Measurements from ENCODE around the gene CRYBG2. TPM values are rescaled to one million over a fixed set of nuclear protein-coding genes. Genes with fewer than 3 reads are reported as not detected.
A peak's percentile ranks its signal among the peaks of the same experiment; 100 is the strongest.

Gene CRYBG2
- total RNA-seq, 6 experiments from 2014 or later, result 0.81 to 1.9 (median 1.7) TPM; not detected in 3

DNA sequence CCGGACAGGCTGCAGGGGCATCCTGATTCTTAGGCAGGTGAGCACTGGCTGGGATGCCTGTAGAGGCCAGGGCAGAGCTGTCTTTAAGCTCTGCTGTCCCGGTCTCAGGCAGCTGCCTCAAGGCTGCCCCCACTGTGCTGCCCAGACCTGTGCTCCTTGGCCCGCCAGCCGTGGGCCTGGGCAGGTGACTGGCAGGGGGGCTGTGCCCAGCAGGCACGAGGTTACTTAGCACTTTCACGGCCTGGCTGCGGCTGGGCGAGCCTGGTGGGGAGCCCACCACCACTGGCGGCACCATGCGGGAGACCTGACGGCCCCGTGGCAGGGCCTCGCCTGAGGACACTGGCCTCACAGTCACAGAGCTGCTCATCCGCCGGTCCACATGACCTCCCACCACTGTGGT lies 8.2 kb downstream of the CRYBG2 start:
- Histone ChIP-seq H3K4me3 (no peak overlapping the region), H3K9me3 (no peaks in the 10 kb centered on the region), H3K27me3 (no peaks in the 10 kb centered on the region), H3K4me1 (peaks cover 0 to 2% (median 0%) of the 10 kb centered on the region in 4 donors), H3K36me3 (no peaks in the 10 kb centered on the region), H3K27ac (no peak overlapping the region)
- no CpG with 5 or more reads among the region's 15 CpGs for WGBS (ENCODE audit: insufficient coverage, low coverage, low lambda C conversion rate, missing lambda C conversion rate)
- TF ChIP-seq, protein P1, sequence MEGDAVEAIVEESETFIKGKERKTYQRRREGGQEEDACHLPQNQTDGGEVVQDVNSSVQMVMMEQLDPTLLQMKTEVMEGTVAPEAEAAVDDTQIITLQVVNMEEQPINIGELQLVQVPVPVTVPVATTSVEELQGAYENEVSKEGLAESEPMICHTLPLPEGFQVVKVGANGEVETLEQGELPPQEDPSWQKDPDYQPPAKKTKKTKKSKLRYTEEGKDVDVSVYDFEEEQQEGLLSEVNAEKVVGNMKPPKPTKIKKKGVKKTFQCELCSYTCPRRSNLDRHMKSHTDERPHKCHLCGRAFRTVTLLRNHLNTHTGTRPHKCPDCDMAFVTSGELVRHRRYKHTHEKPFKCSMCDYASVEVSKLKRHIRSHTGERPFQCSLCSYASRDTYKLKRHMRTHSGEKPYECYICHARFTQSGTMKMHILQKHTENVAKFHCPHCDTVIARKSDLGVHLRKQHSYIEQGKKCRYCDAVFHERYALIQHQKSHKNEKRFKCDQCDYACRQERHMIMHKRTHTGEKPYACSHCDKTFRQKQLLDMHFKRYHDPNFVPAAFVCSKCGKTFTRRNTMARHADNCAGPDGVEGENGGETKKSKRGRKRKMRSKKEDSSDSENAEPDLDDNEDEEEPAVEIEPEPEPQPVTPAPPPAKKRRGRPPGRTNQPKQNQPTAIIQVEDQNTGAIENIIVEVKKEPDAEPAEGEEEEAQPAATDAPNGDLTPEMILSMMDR (IDR thresholded peaks at IDR 0.05), result no peak
- no peak for TF ChIP-seq POLR2A (IDR thresholded peaks at IDR 0.05)
- intact Hi-C loops (cut with DNase I), result no loop called here
- ATAC-seq (peak in 1 of 4 donors; percentile 9), DNase-seq (no peak)

DNA sequence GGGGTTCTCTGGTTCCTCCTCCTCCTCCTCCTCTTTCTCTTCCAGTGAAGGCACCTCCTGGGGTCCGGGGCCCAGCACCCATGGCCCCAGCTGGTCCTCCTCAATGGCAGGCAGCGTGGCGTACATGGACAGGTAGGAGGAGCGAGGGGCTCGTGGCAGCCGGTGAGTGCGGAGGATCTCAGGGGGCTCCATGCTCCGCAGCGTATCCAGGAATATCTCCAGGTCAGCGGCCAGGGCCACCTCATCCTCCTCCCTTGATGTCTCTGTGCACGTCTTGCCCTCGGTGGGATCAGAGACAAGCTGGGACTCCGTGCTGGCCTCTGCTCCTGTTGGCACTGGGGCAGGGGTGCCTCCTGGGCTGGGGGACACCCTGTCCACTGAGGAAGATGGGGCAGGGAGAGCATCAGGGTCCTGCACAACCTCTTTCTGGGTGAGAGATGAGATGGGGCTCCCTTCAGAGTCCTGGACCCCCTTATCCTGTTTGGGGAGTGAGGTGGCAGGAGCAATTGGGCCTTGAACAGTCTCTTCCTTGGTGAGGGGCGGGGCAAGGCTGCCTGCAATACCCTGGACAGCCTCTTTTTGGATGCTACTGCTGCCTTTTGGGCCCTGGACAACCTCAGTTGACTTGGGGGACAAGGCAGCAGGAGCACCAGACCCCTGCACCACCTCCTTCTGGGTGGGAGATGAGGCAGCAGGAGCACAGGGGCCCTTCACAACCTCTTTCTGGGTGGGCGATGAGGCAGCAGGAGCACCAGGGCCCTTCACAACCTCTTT lies 9.6 kb downstream of the CRYBG2 start:
- TF ChIP-seq, protein P1 (IDR thresholded peaks at IDR 0.05), result no peak
- Histone ChIP-seq H3K27me3 (no peaks in the 10 kb centered on the region), H3K9me3 (no peaks in the 10 kb centered on the region), H3K4me3 (no peak overlapping the region), H3K27ac (no peak overlapping the region), H3K36me3 (no peaks in the 10 kb centered on the region), H3K4me1 (no peaks in the 10 kb centered on the region)
- intact Hi-C loops (cut with DNase I), result no loop called here
- WGBS (ENCODE audit: insufficient coverage, low coverage, low lambda C conversion rate, missing lambda C conversion rate), result 83% methylated on average over 4 of the region's 15 CpGs
- ATAC-seq (no peak), DNase-seq (no peak)

DNA sequence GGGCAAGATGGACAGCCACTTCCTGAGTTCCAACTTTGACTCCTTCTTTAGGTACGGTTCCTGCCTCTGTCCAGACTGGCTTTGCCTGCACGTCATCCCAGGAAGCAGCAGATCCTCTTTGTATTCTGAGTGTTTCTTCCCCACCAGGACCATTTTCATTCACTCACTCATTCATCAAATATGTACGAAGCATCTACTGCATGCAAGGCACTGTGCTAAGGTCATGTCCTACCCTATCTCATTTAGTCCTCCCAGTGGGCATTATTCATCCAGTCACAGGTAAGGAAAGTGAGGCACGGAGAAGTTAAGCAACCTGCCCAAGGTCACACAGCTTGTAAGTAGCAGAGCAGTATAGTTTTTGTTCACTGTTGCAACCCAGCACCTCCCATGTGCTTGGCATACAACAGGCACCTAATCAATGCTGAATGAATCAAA lies 13.9 kb downstream of the CRYBG2 start:
- no peaks in the 10 kb centered on the region for H3K36me3 ChIP-seq
- H3K27me3 ChIP-seq, result no peaks in the 10 kb centered on the region
- no peaks in the 10 kb centered on the region for H3K9me3 ChIP-seq
- no peak overlapping the region for H3K4me3 ChIP-seq
- TF ChIP-seq, protein P1 (IDR thresholded peaks at IDR 0.05), result no peak
- no peak for TF ChIP-seq POLR2A (IDR thresholded peaks at IDR 0.05)
- intact Hi-C loops (cut with DNase I), result no loop called here
- WGBS (ENCODE audit: insufficient coverage, low coverage, low lambda C conversion rate, missing lambda C conversion rate), result 69% methylated on average over 3 of the region's 4 CpGs
- peaks cover 0 to 9% (median 0%) of the 10 kb centered on the region in 4 donors for H3K4me1 ChIP-seq
- ATAC-seq (no peak), DNase-seq (no peak)
- H3K27ac ChIP-seq, result no peak overlapping the region

DNA sequence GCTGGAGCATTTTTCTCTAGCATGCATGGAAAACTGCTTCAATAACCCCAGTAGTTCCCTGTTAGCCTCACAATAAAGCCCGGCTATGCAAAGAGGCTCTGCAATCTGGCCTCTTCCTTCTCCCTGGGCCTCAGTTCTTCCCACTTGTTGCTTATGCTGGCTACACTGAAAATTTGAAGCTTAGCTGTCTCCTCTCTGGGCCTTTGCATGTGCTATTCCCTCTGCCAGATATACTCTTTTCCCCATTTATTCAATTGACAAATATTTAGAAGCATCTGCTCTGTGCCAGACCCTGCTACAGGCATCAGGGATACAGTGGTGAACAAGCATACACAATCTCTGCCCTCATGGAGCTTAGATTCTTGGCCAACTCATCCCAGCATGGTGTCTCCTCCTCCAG lies 15.3 kb downstream of the CRYBG2 start:
- intact Hi-C loops (cut with DNase I), result no loop called here
- DNase-seq, result no peak
- 100% methylated on average over 1 of the region's 1 CpG for WGBS (ENCODE audit: insufficient coverage, low coverage, low lambda C conversion rate, missing lambda C conversion rate)
- Histone ChIP-seq H3K27ac (no peak overlapping the region), H3K27me3 (no peaks in the 10 kb centered on the region), H3K4me1 (peaks cover 0 to 9% (median 0%) of the 10 kb centered on the region in 4 donors), H3K9me3 (no peaks in the 10 kb centered on the region), H3K36me3 (no peaks in the 10 kb centered on the region), H3K4me3 (no peak overlapping the region)
- TF ChIP-seq, protein P1 (IDR thresholded peaks at IDR 0.05), result no peak
- no peak for ATAC-seq

Measured in right lobe of liver (tissue), 6 donors.